Progenitor cell of endocrine pancreas (in vitro differentiated cells): ENCODE data around the gene VPS8. TPM values are rescaled to one million over a fixed set of nuclear protein-coding genes. Genes with fewer than 3 reads are reported as not detected.

Experiments used
- DNase-seq: peaks from one replicate; pipeline ENCODE4 v3.0.0; 2021; ENCODE audit warnings: low spot score; ENCODE audit not compliant: unreplicated experiment
- H3K27ac Mint-ChIP-seq: 2 replicates; pipeline ENCODE4 v1.8.0; 2021; ENCODE audit warnings: mild to moderate bottlenecking, moderate library complexity, mixed read lengths
- H3K27me3 Mint-ChIP-seq: 2 replicates; pipeline ENCODE4 v1.8.0; 2021; ENCODE audit warnings: mixed read lengths
- H3K36me3 Mint-ChIP-seq: 2 replicates; pipeline ENCODE4 v1.8.0; 2022; ENCODE audit warnings: mixed read lengths; ENCODE audit not compliant: insufficient read depth
- H3K4me1 Mint-ChIP-seq: 2 replicates; pipeline ENCODE4 v1.8.0; 2021; ENCODE audit warnings: low read depth, mixed read lengths
- H3K4me3 Mint-ChIP-seq: 2 replicates; pipeline ENCODE4 v1.8.0; 2021; ENCODE audit warnings: low read depth, mild to moderate bottlenecking, moderate library complexity, mixed read lengths
- H3K9me3 Mint-ChIP-seq: 2 replicates; pipeline ENCODE4 v1.8.0; 2021; ENCODE audit warnings: low read depth, mixed read lengths
- total RNA-seq: library from RNA; stranded (reverse); gene quantifications from 2 replicates; pipeline ENCODE4 v1.2.1, GENCODE V29; 2021
- TF ChIP-seq, protein P1 (sequence below): fragments of 200-600 bp; sonication (generic); IDR thresholded peaks from one replicate; pipeline ENCODE4 v1.5.0; 2021; ENCODE audit warnings: antibody characterized with exemption, mild to moderate bottlenecking; ENCODE audit not compliant: unreplicated experiment

VPS8 gene
- total RNA-seq, 1 donor from 2014 or later, result 89.4 TPM

DNA sequence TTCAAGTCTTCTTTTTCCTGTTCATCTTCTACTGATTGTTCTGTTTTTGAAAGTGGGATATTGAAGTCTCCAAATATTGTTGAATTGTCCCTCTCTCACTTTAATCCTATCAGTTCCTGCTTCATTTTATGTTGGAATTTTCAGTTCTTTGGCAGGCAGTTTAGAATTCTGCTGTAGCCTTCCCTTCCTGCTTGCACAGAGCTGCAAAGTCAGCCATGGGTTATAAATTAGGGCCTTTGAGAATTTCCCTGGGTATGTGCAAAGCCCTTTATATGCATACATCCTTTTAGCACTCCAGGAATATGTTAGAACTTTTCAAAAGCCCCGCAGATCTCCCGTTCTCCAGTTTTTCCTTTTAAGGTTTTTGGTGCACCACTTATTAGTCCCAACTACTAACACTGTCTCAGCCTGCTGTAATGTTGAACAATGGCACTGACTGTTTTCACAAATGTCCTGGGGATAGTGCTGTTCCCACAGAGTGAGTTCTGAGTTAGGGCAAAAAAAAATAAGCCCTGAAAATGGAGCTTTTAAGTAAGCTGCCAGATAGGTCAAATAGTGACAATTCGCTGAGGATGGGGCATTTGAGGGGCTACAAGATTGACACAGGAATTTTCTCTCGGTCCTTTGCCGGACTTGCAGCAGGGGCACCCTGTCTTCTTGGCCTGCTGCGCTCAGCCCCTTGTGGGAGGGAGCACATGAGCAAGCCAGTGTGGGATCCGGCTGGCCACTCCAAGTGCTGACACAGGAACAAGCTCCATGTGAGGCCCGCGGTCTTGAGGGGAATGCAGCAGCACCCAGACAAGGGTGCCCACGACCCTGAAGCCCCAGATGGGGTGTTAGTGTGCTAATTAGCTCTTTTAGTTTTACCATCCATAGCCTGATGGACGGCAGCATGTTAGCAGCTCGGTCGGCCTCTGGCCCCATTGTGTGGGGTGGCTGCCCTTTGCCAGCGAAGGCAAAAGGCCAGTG is 96.0 kb downstream of the VPS8 start:
- H3K9me3 Mint-ChIP-seq, result peaks cover 16% of the 10 kb centered on the region
- H3K27me3 Mint-ChIP-seq, result no peaks in the 10 kb centered on the region
- DNase-seq, result no peak
- TF ChIP-seq, protein P1, sequence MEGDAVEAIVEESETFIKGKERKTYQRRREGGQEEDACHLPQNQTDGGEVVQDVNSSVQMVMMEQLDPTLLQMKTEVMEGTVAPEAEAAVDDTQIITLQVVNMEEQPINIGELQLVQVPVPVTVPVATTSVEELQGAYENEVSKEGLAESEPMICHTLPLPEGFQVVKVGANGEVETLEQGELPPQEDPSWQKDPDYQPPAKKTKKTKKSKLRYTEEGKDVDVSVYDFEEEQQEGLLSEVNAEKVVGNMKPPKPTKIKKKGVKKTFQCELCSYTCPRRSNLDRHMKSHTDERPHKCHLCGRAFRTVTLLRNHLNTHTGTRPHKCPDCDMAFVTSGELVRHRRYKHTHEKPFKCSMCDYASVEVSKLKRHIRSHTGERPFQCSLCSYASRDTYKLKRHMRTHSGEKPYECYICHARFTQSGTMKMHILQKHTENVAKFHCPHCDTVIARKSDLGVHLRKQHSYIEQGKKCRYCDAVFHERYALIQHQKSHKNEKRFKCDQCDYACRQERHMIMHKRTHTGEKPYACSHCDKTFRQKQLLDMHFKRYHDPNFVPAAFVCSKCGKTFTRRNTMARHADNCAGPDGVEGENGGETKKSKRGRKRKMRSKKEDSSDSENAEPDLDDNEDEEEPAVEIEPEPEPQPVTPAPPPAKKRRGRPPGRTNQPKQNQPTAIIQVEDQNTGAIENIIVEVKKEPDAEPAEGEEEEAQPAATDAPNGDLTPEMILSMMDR, result no peak
- H3K4me3 Mint-ChIP-seq, result no peak overlapping the region
- H3K36me3 Mint-ChIP-seq, result peaks cover 40% of the 10 kb centered on the region
- H3K4me1 Mint-ChIP-seq, result peaks cover 23% of the 10 kb centered on the region
- peak overlapping the region; percentile 2 for H3K27ac Mint-ChIP-seq

GRCh38 chr3:184908859-184909258 is 96.9 kb downstream of the VPS8 start:
- TF ChIP-seq, protein P1, result no peak
- H3K9me3 Mint-ChIP-seq, result peaks cover 14% of the 10 kb centered on the region
- no peak for DNase-seq
- no peak overlapping the region for H3K4me3 Mint-ChIP-seq
- H3K27me3 Mint-ChIP-seq, result no peaks in the 10 kb centered on the region
- H3K27ac Mint-ChIP-seq, result no peak overlapping the region
- peaks cover 38% of the 10 kb centered on the region for H3K36me3 Mint-ChIP-seq
- H3K4me1 Mint-ChIP-seq, result peaks cover 23% of the 10 kb centered on the region

GRCh38 chr3:184910664-184911063 is 98.7 kb downstream of the VPS8 start:
- Mint-ChIP-seq H3K36me3 (peaks cover 25% of the 10 kb centered on the region), H3K4me1 (peaks cover 23% of the 10 kb centered on the region), H3K9me3 (no peaks in the 10 kb centered on the region), H3K4me3 (no peak overlapping the region), H3K27me3 (no peaks in the 10 kb centered on the region), H3K27ac (no peak overlapping the region)
- TF ChIP-seq, protein P1, result no peak
- DNase-seq, result no peak

GRCh38 chr3:184911570-184911969 is 99.6 kb downstream of the VPS8 start:
- Mint-ChIP-seq H3K27ac (no peak overlapping the region), H3K4me3 (no peak overlapping the region), H3K4me1 (peaks cover 21% of the 10 kb centered on the region), H3K9me3 (no peaks in the 10 kb centered on the region), H3K36me3 (peaks cover 26% of the 10 kb centered on the region), H3K27me3 (no peaks in the 10 kb centered on the region)
- no peak for DNase-seq
- TF ChIP-seq, protein P1, result no peak

DNA sequence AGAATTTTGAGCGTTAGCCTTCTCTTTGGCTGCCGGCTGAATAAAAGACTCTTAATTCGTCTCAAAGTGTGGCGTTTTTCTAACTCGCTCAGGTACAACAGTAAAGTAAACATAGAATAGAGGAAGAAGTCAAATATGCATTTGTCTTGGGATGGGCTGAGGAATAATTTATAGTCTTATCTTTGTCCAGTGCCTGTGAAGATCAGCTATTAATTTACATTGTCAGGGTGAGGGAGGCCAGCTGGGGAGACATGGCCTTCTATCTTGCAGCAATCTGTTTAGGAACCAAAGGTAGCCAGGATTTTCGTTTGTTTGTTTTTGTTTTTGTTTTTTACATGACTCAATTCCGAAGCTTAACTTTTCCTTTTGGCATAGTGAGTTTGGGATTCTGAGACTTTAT is 100.2 kb downstream of the VPS8 start:
- Mint-ChIP-seq H3K27ac (no peak overlapping the region), H3K27me3 (no peaks in the 10 kb centered on the region), H3K36me3 (peaks cover 27% of the 10 kb centered on the region), H3K4me3 (no peak overlapping the region), H3K4me1 (peaks cover 20% of the 10 kb centered on the region), H3K9me3 (no peaks in the 10 kb centered on the region)
- TF ChIP-seq, protein P1, result no peak
- DNase-seq, result no peak
